Amniotic epithelial cell (primary cell): ENCODE results near the gene SELENOI.
A peak's percentile ranks its signal among the peaks of the same experiment; 100 is the strongest.

Experiments
- DNase-seq: peaks from one replicate; pipeline ENCODE4 v3.0.0-alpha.2; 2010; ENCODE audit warnings: low read depth

Gene SELENOI

DNA sequence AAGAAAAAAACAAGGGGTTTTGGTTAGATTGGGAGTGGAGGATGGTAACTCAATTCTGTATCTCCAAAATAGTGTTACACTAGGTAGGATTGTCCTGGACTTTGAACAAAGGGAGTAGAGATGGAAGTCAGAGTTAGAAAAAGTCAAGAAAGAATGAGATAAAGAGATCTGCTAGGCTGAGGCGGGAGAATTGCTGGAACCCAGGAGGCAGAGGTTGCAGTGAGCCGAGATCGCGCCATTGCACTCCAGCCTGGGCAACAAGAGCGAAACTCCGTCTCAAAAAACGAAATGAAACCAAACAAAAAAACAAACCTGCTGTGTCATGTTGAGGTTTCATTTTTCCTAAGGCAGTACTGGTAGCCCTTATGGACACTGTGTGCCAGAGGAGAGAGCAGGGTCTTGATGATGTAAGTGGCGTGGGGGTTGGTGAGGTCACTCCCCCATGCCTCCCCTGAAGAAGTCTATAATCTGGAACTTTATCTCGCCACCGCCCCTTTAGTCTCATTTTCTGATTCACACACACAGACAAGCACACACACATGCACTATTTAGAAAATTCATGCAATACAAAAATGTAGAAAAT, 66.2 kb downstream of the SELENOI start:
- DNase-seq, result peak; percentile 53

- DNase-seq, result peak; percentile 44
Measured at GRCh38 chr2:26414311-26414710, 68.4 kb downstream of the SELENOI start.

DNA sequence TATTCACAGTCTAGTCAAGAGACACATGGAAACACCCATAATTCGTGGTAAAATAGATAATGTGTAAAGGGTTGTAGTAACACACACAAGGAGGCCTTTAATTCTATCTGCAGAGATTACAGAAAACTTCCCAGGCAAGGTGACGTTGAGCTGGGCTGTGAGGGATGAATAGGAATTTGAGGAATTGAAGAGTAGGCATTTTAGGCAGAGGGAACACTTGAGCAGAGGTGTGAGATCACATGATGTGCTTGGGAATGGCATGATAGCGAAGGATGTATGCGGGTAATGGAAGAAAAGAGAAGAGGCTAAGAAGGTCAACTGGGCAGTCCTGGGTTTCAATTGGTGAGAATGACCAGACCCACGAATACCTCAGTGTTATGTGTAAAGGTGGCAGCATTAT, 76.0 kb downstream of the SELENOI start:
- DNase-seq, result no peak

- DNase-seq, result no peak
Measured at GRCh38 chr2:26422947-26423629, 77.1 kb downstream of the SELENOI start.

DNA sequence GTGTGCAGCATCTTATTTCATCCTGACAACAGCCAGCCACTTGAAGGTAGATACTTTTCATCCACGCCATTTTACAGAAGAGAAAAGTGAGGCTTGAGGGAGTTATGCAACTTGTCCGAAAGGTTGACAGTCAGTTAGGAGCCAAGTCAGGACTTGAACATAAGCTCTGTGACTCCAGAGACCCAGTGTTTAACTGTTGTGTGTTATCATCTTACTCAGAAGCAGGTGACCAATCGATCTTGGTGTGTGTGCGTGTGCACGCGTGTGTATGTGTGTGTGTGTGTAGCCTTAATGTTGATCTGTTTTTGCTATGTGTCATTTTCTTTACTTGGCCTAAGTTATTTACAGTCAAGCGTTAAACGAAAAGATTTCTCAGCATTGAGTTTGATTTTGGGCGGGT, 77.8 kb downstream of the SELENOI start:
- DNase-seq, result no peak

- no peak for DNase-seq
Measured at GRCh38 chr2:26424221-26424620, 78.3 kb downstream of the SELENOI start.

GRCh38 chr2:26428846-26429245, 82.9 kb downstream of the SELENOI start:
- DNase-seq, result no peak

GRCh38 chr2:26429779-26430578, 84.0 kb downstream of the SELENOI start:
- DNase-seq, result no peak

GRCh38 chr2:26430826-26431225, 84.9 kb downstream of the SELENOI start:
- DNase-seq, result peak; percentile 61

DNA sequence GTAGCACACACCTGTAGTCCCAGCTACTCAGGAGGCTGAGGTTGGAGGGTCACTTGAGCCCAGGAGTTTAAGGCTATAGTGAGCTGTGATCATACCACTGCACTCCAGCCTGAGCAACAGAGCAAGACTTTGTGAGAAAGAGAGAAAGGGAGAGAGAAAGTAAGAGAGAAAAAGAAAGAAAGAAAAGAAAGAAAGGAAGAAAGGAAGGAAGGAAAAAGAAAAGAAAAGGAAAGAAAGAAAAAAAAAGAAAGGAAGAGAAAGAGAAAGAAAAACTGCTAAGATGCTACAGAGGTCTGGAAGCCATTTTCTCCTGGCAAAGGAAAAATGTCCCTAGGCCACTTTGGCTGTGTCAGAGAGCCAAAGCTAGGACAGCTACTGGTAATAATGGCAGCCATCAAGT, 86.4 kb downstream of the SELENOI start:
- DNase-seq, result no peak

- DNase-seq, result peak; percentile 22
Measured at GRCh38 chr2:26432859-26433258, 86.9 kb downstream of the SELENOI start.

DNA sequence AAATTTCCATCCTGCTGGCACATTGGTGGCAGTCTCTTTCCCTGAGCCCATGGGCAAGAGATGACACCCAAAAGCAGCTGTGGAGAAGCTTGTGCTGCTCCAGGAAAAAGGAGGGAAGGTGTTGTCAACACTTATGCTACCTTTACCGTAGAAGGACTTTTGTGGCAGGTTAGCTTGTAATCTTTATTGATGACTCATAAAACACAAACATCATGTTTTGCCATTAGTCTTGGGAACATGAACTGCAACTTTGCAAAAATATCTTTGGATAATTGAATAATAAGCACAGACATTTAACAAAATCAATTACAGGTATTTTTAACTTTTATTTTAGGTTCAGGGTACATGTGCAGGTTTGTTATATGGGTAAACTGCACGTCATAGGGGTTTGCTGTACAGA, 89.2 kb downstream of the SELENOI start:
- DNase-seq, result no peak

DNA sequence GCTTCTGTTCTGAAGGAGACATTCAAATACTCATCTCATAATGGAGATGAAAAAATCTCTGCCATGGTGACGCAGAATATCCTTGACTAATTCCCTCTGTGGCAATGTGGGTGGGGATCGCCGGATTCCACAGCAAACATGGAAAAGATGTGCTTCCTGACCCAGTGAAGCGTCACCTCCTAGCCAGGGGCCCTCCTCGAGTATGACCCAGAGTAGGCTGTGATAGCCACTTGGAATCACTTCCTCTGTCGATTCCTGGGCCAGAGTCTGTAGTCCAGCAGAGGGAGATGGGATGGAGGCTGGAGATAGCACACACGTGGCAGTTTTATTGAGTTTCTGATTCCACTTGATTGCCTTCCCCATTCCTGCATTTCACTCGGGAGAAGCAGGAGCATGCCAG, 92.6 kb downstream of the SELENOI start:
- DNase-seq, result peak; percentile 56

DNA sequence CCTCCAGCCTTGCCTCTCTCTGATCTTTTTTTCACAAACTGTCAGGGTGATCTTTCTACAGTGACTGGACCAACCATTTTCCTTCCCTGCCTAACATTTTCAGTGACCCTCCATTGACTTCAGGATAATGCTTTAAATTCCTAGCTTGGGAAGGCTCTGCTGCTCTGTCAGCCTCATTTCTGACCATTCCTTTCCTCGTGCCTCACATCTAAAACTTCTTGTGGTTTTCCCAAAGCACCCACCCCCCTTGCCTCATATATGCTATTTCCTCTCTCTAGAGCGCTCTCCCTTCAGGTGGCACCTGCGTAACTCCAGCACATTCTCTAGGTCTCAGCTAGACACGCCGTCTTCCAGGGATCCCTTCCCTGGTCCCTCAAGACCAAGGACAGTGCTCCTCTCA, 93.0 kb downstream of the SELENOI start:
- DNase-seq, result no peak

DNA sequence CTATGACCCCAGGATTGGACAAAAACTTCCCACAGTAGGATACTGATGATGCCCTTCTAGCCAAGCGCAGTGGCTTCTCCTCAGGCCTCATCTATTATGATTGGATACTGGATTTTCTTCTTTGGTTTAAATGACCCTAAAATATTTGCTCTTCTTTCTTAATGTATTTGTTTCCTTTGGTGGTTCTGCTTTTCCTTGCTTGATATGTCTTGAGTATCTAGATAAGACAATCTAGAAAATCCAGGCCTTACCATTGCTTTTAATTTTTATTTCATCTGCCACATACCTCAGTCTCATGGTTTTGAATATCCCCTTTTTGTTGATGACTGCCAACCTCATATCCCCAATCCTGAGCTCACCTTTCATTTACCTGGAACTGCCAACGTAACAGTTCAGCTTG, 96.4 kb downstream of the SELENOI start:
- DNase-seq, result no peak

DNA sequence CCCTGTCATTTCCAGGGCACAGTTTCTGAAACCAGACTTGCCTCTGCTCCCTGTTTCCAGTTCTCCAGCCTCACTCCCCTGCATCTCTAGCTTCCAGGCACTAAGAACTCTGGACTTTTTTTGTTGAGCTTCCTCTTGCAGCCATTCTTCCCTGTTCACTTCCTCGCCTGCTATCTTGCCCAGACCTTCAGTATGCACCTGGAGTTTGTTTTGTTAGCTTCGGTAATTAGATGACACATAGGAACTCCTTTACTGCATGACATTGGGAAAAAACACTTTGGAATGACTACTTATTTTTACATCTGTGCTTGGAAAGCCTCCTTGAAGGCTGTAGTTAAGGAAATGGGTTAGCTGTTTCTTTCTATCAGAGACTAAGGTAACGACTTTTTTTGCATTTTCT, 96.8 kb downstream of the SELENOI start:
- no peak for DNase-seq

DNA sequence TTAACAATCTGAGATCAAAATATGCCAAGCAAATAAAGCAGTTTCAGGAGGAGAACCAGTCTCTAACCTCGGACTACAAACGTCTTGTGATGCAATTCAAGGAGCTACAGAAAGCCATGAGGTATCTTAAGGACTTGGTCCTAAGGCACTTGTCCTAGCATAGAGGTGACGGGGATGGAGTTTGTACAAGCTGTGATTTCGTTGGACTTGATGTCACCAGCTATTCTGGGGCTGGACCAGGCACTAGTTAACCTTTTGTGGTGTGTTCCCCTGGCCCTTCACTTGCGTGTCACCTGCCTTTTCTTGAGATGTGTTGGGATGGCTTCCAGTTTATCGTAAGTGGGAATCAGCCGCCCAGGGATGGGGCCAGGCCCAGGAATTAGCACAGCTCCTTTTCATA, 98.3 kb downstream of the SELENOI start:
- DNase-seq, result no peak
